WTC11 (cell line): ENCODE measurements around the gene LILRA1.

Experiments
- CREB1 ChIP-seq: sonication (generic); formaldehyde crosslinking; IDR thresholded peaks from 2 replicates; pipeline ENCODE4 v1.8.0; 2023; ENCODE audit warnings: mild to moderate bottlenecking, missing genetic modification reagents
- CTCF ChIP-seq: fragments of 200-600 bp; IDR thresholded peaks from 2 replicates; pipeline ENCODE4 v1.8.0; 2022; ENCODE audit warnings: antibody characterized with exemption
- FOXK1 ChIP-seq: sonication (generic); formaldehyde crosslinking; IDR thresholded peaks from 2 replicates; pipeline ENCODE4 v1.8.0; 2022; ENCODE audit warnings: mild to moderate bottlenecking, moderate library complexity, missing genetic modification reagents
- MAX ChIP-seq: sonication (generic); formaldehyde crosslinking; IDR thresholded peaks from 2 replicates; pipeline ENCODE4 v1.8.0; 2022; ENCODE audit warnings: mild to moderate bottlenecking, missing genetic modification reagents
- SMAD4 ChIP-seq: sonication (generic); formaldehyde crosslinking; IDR thresholded peaks from 2 replicates; pipeline ENCODE4 v1.8.0; 2022; ENCODE audit warnings: mild to moderate bottlenecking, missing genetic modification reagents
- TEAD1 ChIP-seq: sonication (generic); formaldehyde crosslinking; IDR thresholded peaks from 2 replicates; pipeline ENCODE4 v1.8.0; 2022; ENCODE audit warnings: mild to moderate bottlenecking, missing genetic modification reagents
- TEAD4 ChIP-seq: sonication (generic); formaldehyde crosslinking; IDR thresholded peaks from 2 replicates; pipeline ENCODE4 v1.8.0; 2022; ENCODE audit warnings: mild to moderate bottlenecking, missing genetic modification reagents
- USF2 ChIP-seq: sonication (generic); formaldehyde crosslinking; IDR thresholded peaks from 2 replicates; pipeline ENCODE4 v1.8.1; 2023; ENCODE audit warnings: mild to moderate bottlenecking, missing genetic modification reagents, moderate library complexity
- ZNF138 ChIP-seq: sonication (generic); formaldehyde crosslinking; conservative IDR thresholded peaks from 2 replicates; pipeline ENCODE4 v1.8.1; 2022; ENCODE audit warnings: mild to moderate bottlenecking, moderate library complexity, missing genetic modification reagents
- ZNF396 ChIP-seq: fragments of 250-450 bp; sonication (Bioruptor Pico); IDR thresholded peaks from 2 replicates; pipeline ENCODE4 v1.8.0; 2021; ENCODE audit warnings: mild to moderate bottlenecking, moderate library complexity, borderline replicate concordance
- ZNF512 ChIP-seq: sonication (generic); formaldehyde crosslinking; IDR thresholded peaks from 2 replicates; pipeline ENCODE4 v1.8.1; 2022; ENCODE audit warnings: missing genetic modification reagents, borderline replicate concordance

GRCh38 chr19:54572696-54573311 is 20.6 kb upstream of the LILRA1 start:
- TF ChIP-seq CTCF (no peak), USF2 (CRISPR knock-in tag) (no peak), SMAD4 (CRISPR knock-in tag) (no peak), ZNF512 (CRISPR knock-in tag) (no peak), CREB1 (CRISPR knock-in tag) (no peak), TEAD1 (CRISPR knock-in tag) (no peak), TEAD4 (CRISPR knock-in tag) (no peak), FOXK1 (no peak), ZNF396 (CRISPR knock-in tag) (no peak), ZNF138 (CRISPR knock-in tag) (no peak), MAX (CRISPR knock-in tag) (no peak)
